GM19351 (cell line): ENCODE measurements around the gene PTPN9.
"Not testable (repeated sequence)": the region's sequence is repeated elsewhere in the genome, so short reads cannot be mapped to it uniquely, and the experiment has no call there.

Source experiments
- ATAC-seq: cut with Tn5 transposase; IDR thresholded peaks from one replicate; pipeline ENCODE4 v1.9.1; 2021; ENCODE audit warnings: mild to moderate bottlenecking, moderate library complexity; ENCODE audit not compliant: unreplicated experiment

PTPN9 gene

GRCh38 chr15:75583701-75584100 is 4.6 kb upstream of the PTPN9 start:
- ATAC-seq = no peak

GRCh38 chr15:75582943-75583342 is 3.8 kb upstream of the PTPN9 start:
- not testable (repeated sequence) for ATAC-seq

DNA sequence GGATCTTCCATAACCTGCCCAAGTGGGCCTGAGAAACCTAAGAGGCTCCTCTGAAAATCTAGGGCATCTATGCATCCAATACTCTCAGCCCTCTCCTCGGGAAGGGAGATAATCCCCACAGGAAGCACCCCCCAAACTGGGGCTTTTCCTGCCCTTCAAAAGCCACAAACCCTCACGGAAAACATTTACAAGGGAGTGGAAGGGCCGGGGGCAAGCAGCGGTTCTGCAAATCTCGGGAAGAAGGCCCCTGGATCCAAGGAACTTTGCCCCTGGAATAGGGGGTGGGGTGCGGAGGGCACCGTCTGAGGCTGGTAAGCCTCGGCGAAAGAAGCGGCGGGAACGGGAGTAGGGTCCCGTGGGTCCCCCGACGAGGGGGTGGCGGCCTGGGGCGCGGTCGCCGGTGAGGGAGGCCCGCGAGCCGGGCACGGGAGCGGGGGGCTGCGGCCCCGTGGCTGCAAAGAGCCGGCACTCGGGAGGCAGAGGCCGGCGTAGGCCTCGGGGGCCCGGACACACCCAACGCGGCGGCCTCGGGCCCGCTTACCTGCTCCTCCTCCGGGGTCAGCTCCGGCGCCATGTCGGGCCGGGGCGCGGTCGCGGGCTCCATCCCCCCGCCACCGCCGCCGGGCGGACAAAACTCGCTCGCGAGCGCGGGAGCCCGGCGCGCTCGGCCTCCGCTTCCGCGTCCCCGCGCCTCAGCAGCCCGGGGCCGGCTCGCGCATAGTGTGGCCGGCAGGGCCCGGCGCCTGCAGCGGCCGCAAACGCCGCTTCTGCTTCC is 755 bp downstream of the PTPN9 start:
- peak; percentile 49 for ATAC-seq

DNA sequence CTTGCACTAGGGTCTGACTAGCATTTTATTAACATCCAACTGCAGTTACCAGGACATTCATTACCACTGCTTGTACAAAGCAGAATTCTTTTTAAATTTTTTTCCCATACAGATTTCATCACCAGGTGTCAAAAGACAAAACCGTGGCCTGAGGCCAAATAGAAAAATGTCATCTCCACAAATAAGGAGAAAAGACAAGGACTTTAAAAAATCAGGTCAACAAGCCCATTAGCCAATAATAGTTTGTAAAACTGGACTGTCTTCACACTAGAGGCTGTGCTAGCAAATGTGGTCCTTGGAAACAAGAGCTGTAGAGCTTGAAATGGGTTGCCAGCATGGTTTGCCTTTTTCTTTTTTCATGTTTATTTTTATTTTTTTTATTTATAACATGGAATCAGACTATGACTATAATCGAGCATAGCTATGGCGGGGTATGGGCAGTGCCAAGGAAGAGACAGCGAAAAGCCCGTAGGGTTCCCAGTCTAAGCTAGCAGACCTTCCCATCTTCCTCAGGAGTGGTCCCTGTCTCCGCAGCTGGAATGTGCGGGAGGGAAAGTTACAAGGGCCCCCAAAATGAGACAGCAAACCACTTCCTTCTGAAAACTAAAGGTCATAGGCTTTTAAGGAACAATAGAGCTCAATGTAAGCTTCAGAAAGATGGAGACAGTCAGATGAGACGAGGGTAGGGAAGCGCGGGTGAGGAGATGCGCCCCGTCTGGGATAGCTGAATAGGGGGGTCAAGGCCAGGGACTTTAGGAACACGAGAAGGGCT is 1.5 kb downstream of the PTPN9 start:
- no peak for ATAC-seq

DNA sequence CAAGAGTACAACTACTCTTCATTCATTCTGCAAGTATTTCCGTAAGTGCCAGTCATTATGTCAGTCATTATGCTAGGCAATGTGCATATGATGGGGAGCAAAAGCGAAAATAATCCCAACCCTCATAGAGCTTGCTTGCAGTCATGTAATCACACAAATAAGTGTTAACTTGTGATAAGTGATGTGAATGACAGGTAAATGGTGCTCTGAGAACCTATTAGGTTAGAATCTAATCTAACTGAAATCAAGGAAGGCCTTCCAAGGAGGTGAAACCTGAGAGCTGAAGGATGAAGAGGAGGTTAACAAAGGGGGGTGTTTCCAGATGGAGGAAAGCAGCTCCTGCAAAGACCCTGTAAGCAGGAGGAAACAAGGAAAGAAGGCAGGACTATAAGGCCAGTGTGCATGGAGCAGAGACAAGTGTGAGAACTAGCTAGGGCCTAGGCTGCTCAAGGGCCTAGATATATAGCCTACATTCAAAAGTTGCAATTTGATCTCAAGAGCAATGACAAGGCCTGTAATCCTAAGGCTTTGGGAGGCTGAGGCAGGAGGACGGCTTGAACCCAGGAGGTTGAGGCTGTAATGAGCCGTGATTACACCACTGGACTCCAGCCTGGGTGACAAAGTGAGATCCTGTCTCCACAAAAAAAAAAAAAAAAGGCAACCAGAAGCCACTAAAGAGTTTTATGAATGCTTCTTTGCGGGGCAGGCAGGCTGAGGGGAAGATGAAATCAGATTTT is 5.3 kb downstream of the PTPN9 start:
- ATAC-seq = no peak

- ATAC-seq = no peak
Observed at GRCh38 chr15:75570126-75570845, 8.8 kb downstream of the PTPN9 start.

DNA sequence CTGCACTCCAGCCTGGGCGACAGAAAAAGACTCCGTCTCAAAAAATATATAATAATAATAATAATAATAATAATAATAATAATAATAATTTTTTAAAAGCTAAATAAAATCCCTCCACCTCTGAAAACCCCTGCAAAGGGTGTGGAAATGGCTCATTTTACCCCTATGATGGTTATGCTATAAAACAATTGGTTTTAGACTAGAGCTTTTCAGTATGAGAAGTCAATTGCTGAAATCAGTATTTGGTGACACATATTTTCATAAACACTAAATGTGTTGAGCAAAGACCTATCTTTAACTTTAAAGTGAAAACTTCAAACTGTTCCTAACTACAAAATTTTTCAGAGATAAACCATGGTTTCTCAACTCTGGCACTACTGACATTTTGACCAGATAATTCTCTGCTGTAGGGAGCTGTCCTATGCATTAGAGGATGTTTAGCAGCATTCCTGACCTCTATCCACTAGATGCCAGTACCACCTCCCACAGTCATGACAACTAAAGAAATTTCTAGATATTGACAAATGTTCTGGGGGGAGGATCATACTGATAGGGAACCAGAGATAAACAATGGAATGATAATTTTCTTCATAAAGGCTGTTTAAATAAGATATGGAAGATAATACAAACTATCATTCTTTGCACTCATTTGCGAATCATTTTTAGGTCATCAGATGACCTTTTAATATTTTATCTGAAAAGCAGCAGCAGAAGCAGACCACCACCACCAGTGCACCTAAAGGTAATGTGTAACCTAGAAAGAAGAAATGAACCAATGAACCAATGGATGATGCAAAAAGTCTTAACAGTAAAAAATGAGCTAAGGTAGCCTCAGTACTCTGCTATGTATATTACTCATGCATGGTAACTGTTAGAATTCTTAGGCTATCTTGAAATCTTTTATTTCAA is 13.8 kb downstream of the PTPN9 start:
- ATAC-seq = no peak

GRCh38 chr15:75561888-75562287 is 17.2 kb downstream of the PTPN9 start:
- no peak for ATAC-seq

GRCh38 chr15:75559360-75559759 is 19.8 kb downstream of the PTPN9 start:
- ATAC-seq = not testable (repeated sequence)

DNA sequence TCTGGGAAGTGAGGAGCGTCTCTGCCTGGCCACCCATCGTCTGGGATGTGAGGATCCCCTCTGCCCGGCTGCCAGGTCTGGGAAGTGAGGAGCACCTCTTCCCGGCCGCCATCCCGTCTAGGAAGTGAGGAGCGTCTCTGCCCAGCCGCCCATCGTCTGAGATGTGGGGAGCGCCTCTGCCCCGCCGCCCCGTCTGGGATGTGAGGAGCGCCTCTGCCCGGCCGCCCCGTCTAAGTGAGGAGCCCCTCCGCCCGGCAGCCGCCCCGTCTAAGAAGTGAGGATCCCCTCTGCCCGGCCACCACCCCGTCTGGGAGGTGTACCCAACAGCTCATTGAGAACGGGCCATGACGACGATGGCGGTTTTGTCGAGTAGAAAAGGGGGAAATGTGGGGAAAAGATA is 20.2 kb downstream of the PTPN9 start:
- not testable (repeated sequence) for ATAC-seq

DNA sequence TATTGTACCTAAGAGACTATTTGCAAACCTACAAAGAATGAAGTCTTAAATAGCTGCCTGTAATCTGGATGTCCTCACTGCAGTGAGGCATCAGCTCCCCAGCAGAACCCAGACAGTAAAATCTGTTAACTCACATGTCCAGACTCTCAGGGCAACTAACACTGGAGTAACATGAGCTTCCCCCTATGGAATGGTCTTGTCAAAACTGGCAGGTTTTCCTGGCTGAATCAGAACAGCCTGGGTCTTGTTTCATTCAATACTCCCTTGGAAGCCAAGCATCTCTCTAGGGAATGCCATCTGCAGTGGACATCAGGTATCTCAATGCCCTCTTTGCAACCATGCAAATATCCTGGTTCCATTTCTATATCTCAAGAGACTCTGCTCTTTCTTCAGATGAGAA is 24.4 kb downstream of the PTPN9 start:
- ATAC-seq = no peak

- no peak for ATAC-seq
Observed at GRCh38 chr15:75553659-75554058, 25.5 kb downstream of the PTPN9 start.

DNA sequence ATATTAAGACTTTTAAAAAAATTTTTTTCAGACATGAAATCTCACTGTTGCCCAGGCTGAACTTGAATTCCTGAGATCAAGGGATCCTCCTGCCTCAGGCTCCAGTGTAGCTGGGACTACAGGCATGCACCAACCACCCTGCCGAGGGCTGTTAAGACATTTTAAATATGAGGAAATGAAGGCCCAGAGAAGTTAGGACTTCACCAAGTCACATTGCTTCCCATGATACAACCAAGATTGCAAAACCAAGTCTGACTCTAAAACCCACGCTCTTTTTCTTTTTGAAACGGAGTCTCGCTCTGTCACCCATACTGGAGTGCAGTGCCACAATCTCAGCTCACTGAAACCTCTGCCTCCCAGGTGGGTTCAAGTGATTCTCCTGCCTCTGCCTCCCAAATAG is 28.0 kb downstream of the PTPN9 start:
- no peak for ATAC-seq

DNA sequence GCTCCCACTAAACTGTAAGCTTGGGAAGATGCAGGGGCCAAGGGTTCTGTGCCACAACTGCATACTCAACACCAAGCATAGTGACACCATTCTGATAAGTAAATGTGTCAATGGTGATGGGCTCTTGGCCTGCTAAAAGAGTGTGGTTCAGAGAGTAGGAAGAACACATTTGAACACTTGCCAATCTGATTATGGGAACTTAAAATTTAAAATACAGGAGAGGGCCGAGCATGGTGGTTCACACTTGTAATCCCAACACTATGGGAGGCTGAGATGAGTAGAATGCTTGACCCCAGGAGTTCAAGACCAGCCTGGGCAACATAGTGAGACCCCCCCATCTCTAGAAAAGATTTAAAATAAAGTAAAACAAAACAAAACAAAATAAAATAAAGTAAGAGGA is 34.1 kb downstream of the PTPN9 start:
- no peak for ATAC-seq

DNA sequence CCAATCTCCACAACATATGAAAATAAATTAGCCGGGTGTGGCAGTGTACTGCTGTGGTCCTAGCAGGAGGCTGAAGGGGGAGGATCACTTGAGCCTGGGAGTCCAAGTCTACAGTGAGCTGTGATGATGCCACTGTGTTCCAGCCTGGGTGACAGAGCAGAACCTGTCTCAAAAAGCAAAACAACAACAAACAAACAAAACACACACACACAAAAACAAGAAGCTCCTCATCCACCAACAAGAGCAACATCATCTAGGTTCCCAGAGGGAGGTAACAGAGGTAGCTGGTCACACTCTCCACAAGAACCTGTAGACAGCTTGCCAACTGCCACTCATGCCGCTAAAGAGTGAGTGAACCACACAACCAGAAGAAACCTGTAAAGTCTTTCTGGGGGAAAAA is 34.8 kb downstream of the PTPN9 start:
- ATAC-seq = no peak

DNA sequence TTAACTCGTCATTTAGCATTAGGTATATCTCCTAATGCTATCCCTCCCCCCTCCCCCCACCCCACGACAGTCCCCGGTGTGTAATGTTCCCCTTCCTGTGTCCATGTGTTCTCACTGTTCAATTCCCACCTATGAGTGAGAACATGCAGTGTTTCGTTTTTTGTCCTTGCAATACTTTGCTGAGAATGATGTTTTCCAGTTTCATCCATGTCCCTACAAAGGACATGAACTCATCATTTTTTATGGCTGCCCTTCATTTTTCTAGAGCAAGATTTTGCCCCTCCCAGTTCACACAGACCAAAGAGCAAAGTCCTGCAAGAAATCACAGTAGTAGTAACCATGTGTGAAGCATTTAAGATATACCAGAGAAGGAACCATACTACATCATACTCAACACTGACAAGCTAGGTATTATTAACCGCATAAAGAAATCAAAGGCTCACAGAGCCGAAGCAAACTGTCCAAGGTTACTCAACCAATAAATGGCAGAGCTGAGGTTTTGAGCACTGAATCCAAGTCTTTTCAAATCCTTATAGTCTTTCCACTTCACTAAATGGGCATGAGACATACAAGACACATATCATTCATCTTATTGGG is 36.1 kb downstream of the PTPN9 start:
- ATAC-seq = not testable (repeated sequence)

DNA sequence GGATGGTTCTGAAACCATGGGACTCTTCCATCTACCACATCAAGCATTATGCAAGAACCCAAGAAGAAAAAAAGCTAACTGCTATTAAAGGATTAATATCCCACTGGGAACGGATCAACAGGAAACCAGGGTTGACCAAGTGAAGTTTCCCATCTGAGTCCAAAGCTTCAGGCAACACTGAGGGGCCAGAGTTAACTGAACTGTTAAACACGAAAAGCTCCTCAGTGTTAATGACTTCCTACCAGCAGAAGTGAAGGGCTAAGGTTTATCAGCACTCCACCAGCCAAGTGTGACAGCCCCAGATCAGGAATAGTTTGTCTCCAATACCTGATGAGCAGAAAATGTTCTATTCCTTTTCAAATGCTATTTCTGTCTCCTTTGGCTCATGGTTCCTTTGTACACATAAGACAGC is 36.7 kb downstream of the PTPN9 start:
- ATAC-seq = no peak

GRCh38 chr15:75538376-75538775 is 40.7 kb downstream of the PTPN9 start:
- no peak for ATAC-seq

DNA sequence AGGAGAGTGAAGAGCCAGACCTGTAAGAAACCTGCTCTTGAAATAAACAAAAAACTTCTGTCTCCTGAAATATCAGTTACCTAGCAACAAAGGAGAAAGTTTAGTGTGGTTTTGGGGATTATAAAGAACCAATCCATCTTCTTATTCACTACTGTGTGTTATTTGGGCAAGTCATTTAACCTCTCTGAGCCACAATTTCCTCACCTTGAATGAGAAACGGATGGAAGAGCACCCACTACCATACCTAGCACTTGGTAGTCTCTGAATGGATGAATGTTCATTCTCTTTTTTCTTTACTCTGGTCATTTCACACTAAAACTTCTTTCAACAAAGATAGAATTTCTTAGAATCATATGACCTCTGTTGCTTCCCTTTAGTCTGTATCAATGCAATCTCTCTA is 45.2 kb downstream of the PTPN9 start:
- no peak for ATAC-seq
